Activated CD8-positive, alpha-beta T cell treated with anti-CD3 and anti-CD28 coated beads for 36 hours (primary cell): ENCODE results near the gene POU1F1. TPM values are rescaled to one million over a fixed set of nuclear protein-coding genes. Genes with fewer than 3 reads are reported as not detected.
A peak's percentile ranks its signal among the peaks of the same experiment; 100 is the strongest.

Experiments
- ATAC-seq: fragments of 200-7000 bp; cut with Tn5 transposase; one replicate; pipeline ENCODE4 v1.10.0; 2021; ENCODE audit warnings: mild to moderate bottlenecking, moderate library complexity
- CTCF ChIA-PET: fragments of 350-600 bp; sonication (Branson Sonifier 250); formaldehyde crosslinking; loops from one replicate; lab custom pipeline; 2021; ENCODE audit warnings: antibody characterized with exemption; lab: Charles Lee
- POLR2A ChIA-PET: fragments of 350-600 bp; sonication (Branson Sonifier 250); formaldehyde crosslinking; loops from one replicate; lab custom pipeline; 2021; ENCODE audit warnings: antibody characterized with exemption; lab: Charles Lee
- DNase-seq: peaks from one replicate; pipeline ENCODE4 v3.0.0-alpha.2; 2020
- H3K27ac Mint-ChIP-seq: one replicate; pipeline ENCODE4 v1.8.0; 2021; ENCODE audit warnings: mild to moderate bottlenecking, mixed read lengths
- H3K27me3 Mint-ChIP-seq: one replicate; pipeline ENCODE4 v1.8.0; 2021; ENCODE audit warnings: mixed read lengths
- H3K36me3 Mint-ChIP-seq: one replicate; pipeline ENCODE4 v1.8.0; 2021; ENCODE audit warnings: low read depth, mixed read lengths
- H3K4me1 Mint-ChIP-seq: one replicate; pipeline ENCODE4 v1.8.0; 2021; ENCODE audit warnings: low read depth, mixed read lengths
- H3K4me3 Mint-ChIP-seq: one replicate; pipeline ENCODE4 v1.8.0; 2021; ENCODE audit warnings: mild to moderate bottlenecking, moderate library complexity, mixed read lengths
- H3K9me3 Mint-ChIP-seq: one replicate; pipeline ENCODE4 v1.8.0; 2021; ENCODE audit warnings: mixed read lengths
- CTCF ChIP-seq: fragments of 200-600 bp; IDR thresholded peaks from one replicate; pipeline ENCODE4 v1.8.0; 2022; ENCODE audit warnings: antibody characterized with exemption, mild to moderate bottlenecking
- intact Hi-C: fragments of 100-400 bp; cut with micrococcal nuclease; formaldehyde crosslinking; loops from one replicate; pipeline ENCODE4 v1.10.0; 2022
- total RNA-seq, 2 experiments: library from RNA; stranded (reverse); gene quantifications; one replicate each; pipeline ENCODE4 v1.2.3, GENCODE V29; 2021

Gene POU1F1
- total RNA-seq, 2 experiments from 2014 or later: not detected

GRCh38 chr3:87298111-87298718 lies 21.8 kb upstream of the POU1F1 start:
- ChIA-PET CTCF (interaction anchor here (0.5 to 2.2 kb wide), 17 partner anchors 9 to 707 kb away, joined by 3 to 14 read pairs (median 4); no protein-coding TSS in a partner anchor), POLR2A (no interaction called here)
- Mint-ChIP-seq H3K27me3 (no peaks in the 10 kb centered on the region), H3K27ac (no peak overlapping the region), H3K36me3 (no peaks in the 10 kb centered on the region), H3K4me1 (no peaks in the 10 kb centered on the region), H3K9me3 (no peaks in the 10 kb centered on the region), H3K4me3 (no peak overlapping the region)
- ATAC-seq (peak; percentile 67), DNase-seq (no peak)
- intact Hi-C loops: loop anchor here (5.0 kb wide), 1 partner anchor 704 kb away; no protein-coding TSS in a partner anchor
- TF ChIP-seq CTCF: peak; percentile 77

GRCh38 chr3:87288446-87288845 lies 12.1 kb upstream of the POU1F1 start:
- Mint-ChIP-seq H3K4me3 (no peak overlapping the region), H3K27me3 (peaks cover 1% of the 10 kb centered on the region), H3K27ac (no peak overlapping the region), H3K4me1 (no peaks in the 10 kb centered on the region), H3K36me3 (no peaks in the 10 kb centered on the region), H3K9me3 (no peaks in the 10 kb centered on the region)
- ATAC-seq (no peak), DNase-seq (no peak)
- ChIA-PET CTCF (interaction anchor here (2.9 kb wide), 1 partner anchor 10 kb away, joined by 14 read pairs; no protein-coding TSS in a partner anchor), POLR2A (no interaction called here)
- intact Hi-C loops: no loop called here
- no peak for TF ChIP-seq CTCF

- DNase-seq (no peak), ATAC-seq (peak; percentile 37)
- no peak for TF ChIP-seq CTCF
- POLR2A ChIA-PET: no interaction called here
- H3K36me3 Mint-ChIP-seq: no peaks in the 10 kb centered on the region
- no peaks in the 10 kb centered on the region for H3K4me1 Mint-ChIP-seq
- intact Hi-C loops: no loop called here
- H3K4me3 Mint-ChIP-seq: no peak overlapping the region
- CTCF ChIA-PET: interaction anchor here (1.2 to 2.9 kb wide), 4 partner anchors 9 to 64 kb away, joined by 3 to 14 read pairs (median 6); no protein-coding TSS in a partner anchor
- no peak overlapping the region for H3K27ac Mint-ChIP-seq
- H3K9me3 Mint-ChIP-seq: no peaks in the 10 kb centered on the region
- H3K27me3 Mint-ChIP-seq: peaks cover 1% of the 10 kb centered on the region
These were observed 10.6 kb upstream of the POU1F1 start for GRCh38 chr3:87287011-87287410.

DNA sequence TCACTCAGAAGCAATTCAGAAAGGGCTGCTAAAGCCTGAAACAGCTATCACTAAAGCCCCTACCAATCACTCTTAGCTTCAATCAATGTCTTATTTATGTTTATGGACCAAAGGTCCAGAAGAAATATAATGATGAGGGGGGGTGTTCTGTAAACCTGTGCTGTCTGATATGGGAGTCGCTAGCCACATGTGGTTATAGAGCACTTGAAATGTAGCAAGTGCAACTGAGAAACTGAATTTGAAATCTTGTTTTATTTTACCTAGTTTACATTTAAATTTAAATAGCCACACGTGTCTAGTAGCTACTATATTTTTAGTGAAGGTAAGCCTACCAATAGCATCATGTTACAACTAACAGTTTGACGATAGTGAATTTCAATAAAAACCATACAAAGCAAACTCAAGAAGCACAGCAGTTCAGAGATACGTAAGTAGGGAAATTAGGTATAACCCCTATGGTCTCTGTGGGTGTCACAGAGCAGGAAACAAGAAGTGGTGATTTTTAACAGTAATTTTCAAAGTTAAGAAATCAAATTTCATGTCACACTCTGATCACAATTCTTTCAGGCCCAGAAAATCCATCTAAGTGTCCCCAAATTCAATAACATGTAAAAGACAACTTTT lies 3.6 kb downstream of the POU1F1 start:
- Mint-ChIP-seq H3K36me3 (no peaks in the 10 kb centered on the region), H3K9me3 (no peaks in the 10 kb centered on the region), H3K4me3 (no peak overlapping the region), H3K4me1 (peaks cover 29% of the 10 kb centered on the region), H3K27ac (no peak overlapping the region), H3K27me3 (peaks cover 3% of the 10 kb centered on the region)
- CTCF ChIA-PET: interaction anchor here (1.2 to 5.0 kb wide), 2 partner anchors 12 to 78 kb away, joined by 3 to 30 read pairs; no protein-coding TSS in a partner anchor
- intact Hi-C loops: no loop called here
- POLR2A ChIA-PET: no interaction called here
- ATAC-seq (peak; percentile 40), DNase-seq (no peak)
- TF ChIP-seq CTCF: no peak
